Kidney (tissue), 14 donors: ENCODE results near the gene MYH14. TPM values are rescaled to one million over a fixed set of nuclear protein-coding genes. Genes with fewer than 3 reads are reported as not detected.

ENCODE experiments used
- DNase-seq, 5 donors: peaks; one replicate each; pipeline ENCODE4 v3.0.0-alpha.2; 2013 to 2020
- FAIRE-seq: peaks from 2 replicates; lab custom pipeline; 2012; peaks lifted over from hg19 to GRCh38; lab: Jason Lieb, UNC
- H3K27ac ChIP-seq, 2 donors: one replicate each; pipeline ENCODE4 v1.7.0; 2013; ENCODE audit warnings: low read depth in 2 of 2, low read length in 2 of 2, inconsistent platforms in 1 of 2
- H3K27me3 ChIP-seq: one replicate; pipeline ENCODE4 v1.7.1; 2013; ENCODE audit warnings: low read length, inconsistent platforms; ENCODE audit not compliant: control insufficient read depth, insufficient read depth
- H3K36me3 ChIP-seq, 3 donors: one replicate each; pipeline versions ENCODE4 v1.7.0 to v1.7.1; 2013; ENCODE audit warnings: low read length in 3 of 3, control low read depth in 1 of 3, inconsistent platforms in 1 of 3; ENCODE audit not compliant: insufficient read depth in 3 of 3, control insufficient read depth in 2 of 3
- H3K4me1 ChIP-seq, 3 donors: one replicate each; pipeline versions ENCODE4 v1.7.0 to v1.7.1; 2013; ENCODE audit warnings: low read length in 3 of 3, inconsistent platforms in 1 of 3, low read depth in 1 of 3; ENCODE audit not compliant: control insufficient read depth in 2 of 3, insufficient read depth in 2 of 3
- H3K4me3 ChIP-seq, 3 donors: one replicate each; pipeline versions ENCODE4 v1.7.0 to v1.8.1; 2013; ENCODE audit warnings: low read length in 3 of 3, control low read depth in 1 of 3, inconsistent platforms in 1 of 3
- H3K9ac ChIP-seq, 3 donors: one replicate each; pipeline versions ENCODE4 v1.7.0 to v1.7.1; 2013; ENCODE audit warnings: low read length in 3 of 3, control low read depth in 1 of 3, inconsistent platforms in 1 of 3
- H3K9me3 ChIP-seq, 3 donors: one replicate each; pipeline versions ENCODE4 v1.7.0 to v1.7.1; 2013; ENCODE audit warnings: low read length in 3 of 3, control low read depth in 1 of 3, inconsistent platforms in 1 of 3; ENCODE audit not compliant: control insufficient read depth in 2 of 3, insufficient read depth in 1 of 3
- intact Hi-C: fragments of 100-400 bp; cut with DNase I; formaldehyde crosslinking; loops from one replicate; pipeline ENCODE4 v1.11.1; 2022
- polyA plus RNA-seq: library from polyadenylated mRNA; stranded (reverse); fragments of 350-450 nt; fragmentation: Illumina TruSeq; extraction: RNeasy Lipid Tissue Mini Kit (QIAGEN cat#74804); gene quantifications from one replicate; pipeline ENCODE4 v1.2.3, GENCODE V29; 2014; ENCODE audit warnings: low read depth, low replicate concordance; ENCODE audit not compliant: insufficient read depth
- total RNA-seq: library from RNA; stranded (reverse); fragmentation: NEBNext Ultra II Directional; extraction: Animal tissue kit (Norgen Biotek cat#: 25700); gene quantifications from one replicate; pipeline ENCODE4 v1.2.1, GENCODE V29; 2021
- TF ChIP-seq, protein P1 (sequence below): IDR thresholded peaks from 3 replicates; pipeline ENCODE4 v1.5.1; 2012; ENCODE audit warnings: mild to moderate bottlenecking, moderate library complexity, borderline replicate concordance; ENCODE audit not compliant: insufficient read depth; ENCODE audit errors: extremely low read depth
- donor health status: control.
- donor health status: control.
- donor health status: control.
- donor health status: control.
- donor health status: control.
- donor health status: DM: yes; HTN: yes; CAD: no.
- donor health status: Normal renal cell carcinoma (clear cell type).

Gene MYH14
- total and polyA plus RNA-seq, 2 donors from 2014 or later: 23.9 to 81.4 TPM

GRCh38 chr19:50266896-50267295 lies 63.5 kb downstream of the MYH14 start:
- intact Hi-C loops: no loop called here
- no peaks in the 10 kb centered on the region for H3K27me3 ChIP-seq
- H3K9ac ChIP-seq: no peak overlapping the region
- no peak overlapping the region for H3K4me3 ChIP-seq
- peaks cover 0 to 8% (median 0%) of the 10 kb centered on the region in 3 donors for H3K36me3 ChIP-seq
- H3K27ac ChIP-seq: no peak overlapping the region
- TF ChIP-seq, protein P1, sequence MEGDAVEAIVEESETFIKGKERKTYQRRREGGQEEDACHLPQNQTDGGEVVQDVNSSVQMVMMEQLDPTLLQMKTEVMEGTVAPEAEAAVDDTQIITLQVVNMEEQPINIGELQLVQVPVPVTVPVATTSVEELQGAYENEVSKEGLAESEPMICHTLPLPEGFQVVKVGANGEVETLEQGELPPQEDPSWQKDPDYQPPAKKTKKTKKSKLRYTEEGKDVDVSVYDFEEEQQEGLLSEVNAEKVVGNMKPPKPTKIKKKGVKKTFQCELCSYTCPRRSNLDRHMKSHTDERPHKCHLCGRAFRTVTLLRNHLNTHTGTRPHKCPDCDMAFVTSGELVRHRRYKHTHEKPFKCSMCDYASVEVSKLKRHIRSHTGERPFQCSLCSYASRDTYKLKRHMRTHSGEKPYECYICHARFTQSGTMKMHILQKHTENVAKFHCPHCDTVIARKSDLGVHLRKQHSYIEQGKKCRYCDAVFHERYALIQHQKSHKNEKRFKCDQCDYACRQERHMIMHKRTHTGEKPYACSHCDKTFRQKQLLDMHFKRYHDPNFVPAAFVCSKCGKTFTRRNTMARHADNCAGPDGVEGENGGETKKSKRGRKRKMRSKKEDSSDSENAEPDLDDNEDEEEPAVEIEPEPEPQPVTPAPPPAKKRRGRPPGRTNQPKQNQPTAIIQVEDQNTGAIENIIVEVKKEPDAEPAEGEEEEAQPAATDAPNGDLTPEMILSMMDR: no peak
- H3K9me3 ChIP-seq: no peaks in the 10 kb centered on the region
- DNase-seq (peak; percentile 25 to 75 (median 64)), FAIRE-seq (no peak)
- H3K4me1 ChIP-seq: no peaks in the 10 kb centered on the region

- H3K4me3 ChIP-seq: no peak overlapping the region
- no peak overlapping the region for H3K27ac ChIP-seq
- no peaks in the 10 kb centered on the region for H3K4me1 ChIP-seq
- intact Hi-C loops: no loop called here
- no peaks in the 10 kb centered on the region for H3K9me3 ChIP-seq
- H3K27me3 ChIP-seq: no peaks in the 10 kb centered on the region
- no peak overlapping the region for H3K9ac ChIP-seq
- no peak for FAIRE-seq
- H3K36me3 ChIP-seq: peaks cover 0 to 6% (median 0%) of the 10 kb centered on the region in 3 donors
- peak in 4 of 5 donors; percentile 36 to 55 (median 46) for DNase-seq
- TF ChIP-seq, protein P1: no peak
Observed at GRCh38 chr19:50268041-50268440, 64.6 kb downstream of the MYH14 start.

DNA sequence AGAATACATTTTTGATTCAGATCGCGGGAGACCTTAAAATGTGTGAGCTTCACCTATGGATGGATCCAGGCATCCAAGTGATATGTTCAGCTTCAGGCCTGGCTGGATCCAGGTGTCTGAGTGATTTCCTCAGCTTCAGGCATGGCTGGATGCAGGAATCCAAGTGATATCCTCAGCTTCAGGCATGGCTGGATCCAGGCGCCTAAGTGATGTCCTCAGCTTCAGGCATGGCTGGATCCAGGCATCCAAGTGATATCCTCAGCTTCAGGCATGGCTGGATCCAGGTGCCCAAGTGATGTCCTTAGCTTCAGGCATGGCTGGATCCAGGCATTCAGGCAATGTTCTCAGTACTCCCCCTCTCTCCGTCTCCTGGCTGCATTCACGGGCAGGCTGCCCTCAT lies 65.1 kb downstream of the MYH14 start:
- Histone ChIP-seq H3K4me1 (no peaks in the 10 kb centered on the region), H3K9ac (no peak overlapping the region), H3K4me3 (no peak overlapping the region), H3K27ac (no peak overlapping the region), H3K27me3 (no peaks in the 10 kb centered on the region), H3K9me3 (no peaks in the 10 kb centered on the region), H3K36me3 (peaks cover 0 to 6% (median 0%) of the 10 kb centered on the region in 3 donors)
- intact Hi-C loops: no loop called here
- FAIRE-seq: no peak
- TF ChIP-seq, protein P1: no peak
- peak in 1 of 5 donors; percentile 31 for DNase-seq

DNA sequence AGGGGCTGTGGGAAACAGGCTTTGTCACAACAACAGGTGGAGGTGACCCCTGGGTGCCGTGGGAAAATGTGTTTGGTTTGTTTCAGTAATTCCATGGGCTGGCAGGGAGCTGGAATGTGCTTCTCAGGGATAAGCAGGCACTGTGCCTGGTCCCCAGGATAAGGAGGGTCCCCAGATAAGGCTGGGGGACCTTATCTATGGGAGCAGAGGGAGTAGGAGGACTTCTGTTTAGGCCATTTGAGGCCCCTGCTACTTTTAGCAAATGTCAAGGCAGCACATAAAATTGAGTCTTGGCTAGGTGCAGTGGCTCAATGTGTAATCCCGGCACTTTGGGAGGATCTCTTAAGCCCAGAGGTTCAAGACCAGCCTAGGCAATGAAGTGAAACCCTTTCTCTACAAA lies 66.2 kb downstream of the MYH14 start:
- TF ChIP-seq, protein P1: no peak
- H3K27ac ChIP-seq: no peak overlapping the region
- no peak overlapping the region for H3K9ac ChIP-seq
- H3K36me3 ChIP-seq: peaks cover 0 to 6% (median 0%) of the 10 kb centered on the region in 3 donors
- no peaks in the 10 kb centered on the region for H3K9me3 ChIP-seq
- peak in 2 of 5 donors; percentile 21 to 36 for DNase-seq
- H3K27me3 ChIP-seq: no peaks in the 10 kb centered on the region
- no peak for FAIRE-seq
- intact Hi-C loops: no loop called here
- H3K4me1 ChIP-seq: no peaks in the 10 kb centered on the region
- no peak overlapping the region for H3K4me3 ChIP-seq
